Sigmoid colon (tissue), 7 donors: ENCODE measurements around the gene MOB3C. TPM values are rescaled to one million over a fixed set of nuclear protein-coding genes. Genes with fewer than 3 reads are reported as not detected.
"Not testable (repeated sequence)": the region's sequence is repeated elsewhere in the genome, so short reads cannot be mapped to it uniquely, and the experiment has no call there.

Source experiments
- DNase-seq: peaks from one replicate; pipeline ENCODE4 v3.0.0-alpha.2; 2019
- H3K27ac ChIP-seq, 4 donors: fragments of 200-600 bp; sonication (generic); one replicate each; pipeline ENCODE4 v1.5.1; 2016 to 2019; ENCODE audit warnings: mild to moderate bottlenecking in 1 of 4
- H3K27me3 ChIP-seq, 3 donors: fragments of 200-600 bp; sonication (generic); one replicate each; pipeline ENCODE4 v1.5.1; 2019; ENCODE audit warnings: mild to moderate bottlenecking in 1 of 3
- H3K36me3 ChIP-seq, 4 donors: fragments of 200-600 bp; sonication (generic); one replicate each; pipeline ENCODE4 v1.5.1; 2016 to 2019
- H3K4me1 ChIP-seq, 4 donors: fragments of 200-600 bp; sonication (generic); one replicate each; pipeline ENCODE4 v1.5.1; 2017 to 2019
- H3K4me3 ChIP-seq, 4 donors: fragments of 200-600 bp; sonication (generic); one replicate each; pipeline ENCODE4 v1.5.1; 2017 to 2019; ENCODE audit warnings: mild to moderate bottlenecking in 2 of 4, moderate library complexity in 1 of 4
- H3K9me3 ChIP-seq, 4 donors: fragments of 200-600 bp in 3 of 4; sonication (generic) in 3 of 4; one replicate each; pipeline versions ENCODE4 v1.5.1 to v1.6.1; 2013 to 2019
- EP300 ChIP-seq, 4 donors: sonication (generic); formaldehyde crosslinking; IDR thresholded peaks; one replicate each; pipeline ENCODE4 v1.6.1; 2017; ENCODE audit warnings: antibody characterized with exemption in 4 of 4
- POLR2A ChIP-seq, 2 donors: fragments of 450-650 bp; IDR thresholded peaks; one replicate each; pipeline ENCODE4 v1.6.1; 2016; ENCODE audit warnings: antibody characterized with exemption in 2 of 2, mild to moderate bottlenecking in 2 of 2, moderate library complexity in 2 of 2
- POLR2AphosphoS5 ChIP-seq, 4 donors: sonication (generic); formaldehyde crosslinking; IDR thresholded peaks; one replicate each; pipeline ENCODE4 v1.6.1; 2017; ENCODE audit warnings: antibody characterized with exemption in 4 of 4
- WGBS, 2 donors: extraction: QIAGEN DNeasy Blood & Tissue Kit; methylation state at CpG; one replicate each; pipeline ENCODE4 v1.1.7; 2013; 5-methylcytosine and 5-hydroxymethylcytosine counted together
- intact Hi-C: fragments of 100-400 bp; cut with DNase I; formaldehyde crosslinking; loops from one replicate; pipeline ENCODE4 v1.15.1; 2023
- polyA plus RNA-seq, 3 donors: library from polyadenylated mRNA; stranded (reverse); fragments of 200-250 nt; gene quantifications; one replicate each; pipeline ENCODE4 v1.2.3, GENCODE V29; 2013
- total RNA-seq, 4 donors: library from RNA; depleted of rRNA; stranded (reverse); fragments of >200 nt; gene quantifications; one replicate each; pipeline ENCODE4 v1.1.0, GENCODE V29; 2016
- TF ChIP-seq, protein P1 (sequence below), 4 experiments: fragments of 450-650 bp in 3 of 4; fragments of 200-600 bp in 1 of 4; IDR thresholded peaks; one replicate each; pipeline ENCODE4 v1.5.1; 2016 to 2019; ENCODE audit warnings: antibody characterized with exemption in 4 of 4, mild to moderate bottlenecking in 3 of 4, moderate library complexity in 2 of 4
- donor health status: healthy with polysubstance abuse.
- donor health status: Bipolar disorder and iron deficiency.
- donor health status: healthy.

Gene MOB3C
- total and polyA plus RNA-seq, 7 donors: 7.8 to 25.7 (median 13.8) TPM

DNA sequence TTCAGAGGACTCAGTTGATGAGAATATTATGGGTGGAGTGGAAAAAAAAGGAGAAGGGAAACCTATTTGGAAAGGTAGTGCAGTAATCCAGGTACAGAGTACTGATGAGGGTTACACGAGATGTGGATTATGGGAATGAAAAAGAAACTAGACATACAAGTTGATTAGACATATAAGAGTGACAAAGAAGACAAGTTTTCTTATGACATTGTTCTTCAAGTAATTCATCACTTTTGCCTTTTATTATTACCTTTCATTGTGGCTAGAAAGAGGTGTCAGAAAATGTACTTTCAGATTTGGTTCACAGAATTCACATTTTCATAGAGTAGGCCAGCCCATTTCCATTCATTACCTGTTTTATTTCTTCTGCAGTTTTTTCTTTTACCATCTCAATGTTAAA lies 41.2 kb upstream of the MOB3C start:
- Histone ChIP-seq H3K36me3 (peaks cover 0 to 51% (median 16%) of the 10 kb centered on the region in 4 donors), H3K27ac (no peak overlapping the region), H3K4me1 (peaks cover 0 to 29% (median 9%) of the 10 kb centered on the region in 4 donors), H3K4me3 (no peak overlapping the region), H3K27me3 (no peaks in the 10 kb centered on the region), H3K9me3 (no peaks in the 10 kb centered on the region)
- intact Hi-C loops: no loop called here
- WGBS, 2 donors: 65 to 85% methylated on average over 1 of the region's 1 CpG
- TF ChIP-seq POLR2AphosphoS5 (IDR thresholded peaks at IDR 0.05) (no peak), EP300 (IDR thresholded peaks at IDR 0.05) (no peak), POLR2A (IDR thresholded peaks at IDR 0.05) (no peak)
- TF ChIP-seq, protein P1, sequence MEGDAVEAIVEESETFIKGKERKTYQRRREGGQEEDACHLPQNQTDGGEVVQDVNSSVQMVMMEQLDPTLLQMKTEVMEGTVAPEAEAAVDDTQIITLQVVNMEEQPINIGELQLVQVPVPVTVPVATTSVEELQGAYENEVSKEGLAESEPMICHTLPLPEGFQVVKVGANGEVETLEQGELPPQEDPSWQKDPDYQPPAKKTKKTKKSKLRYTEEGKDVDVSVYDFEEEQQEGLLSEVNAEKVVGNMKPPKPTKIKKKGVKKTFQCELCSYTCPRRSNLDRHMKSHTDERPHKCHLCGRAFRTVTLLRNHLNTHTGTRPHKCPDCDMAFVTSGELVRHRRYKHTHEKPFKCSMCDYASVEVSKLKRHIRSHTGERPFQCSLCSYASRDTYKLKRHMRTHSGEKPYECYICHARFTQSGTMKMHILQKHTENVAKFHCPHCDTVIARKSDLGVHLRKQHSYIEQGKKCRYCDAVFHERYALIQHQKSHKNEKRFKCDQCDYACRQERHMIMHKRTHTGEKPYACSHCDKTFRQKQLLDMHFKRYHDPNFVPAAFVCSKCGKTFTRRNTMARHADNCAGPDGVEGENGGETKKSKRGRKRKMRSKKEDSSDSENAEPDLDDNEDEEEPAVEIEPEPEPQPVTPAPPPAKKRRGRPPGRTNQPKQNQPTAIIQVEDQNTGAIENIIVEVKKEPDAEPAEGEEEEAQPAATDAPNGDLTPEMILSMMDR (IDR thresholded peaks at IDR 0.05): no peak
- DNase-seq: no peak

GRCh38 chr1:46656643-46657042 lies 40.0 kb upstream of the MOB3C start:
- H3K36me3 ChIP-seq: peaks cover 0 to 52% (median 16%) of the 10 kb centered on the region in 4 donors
- no peak for TF ChIP-seq POLR2AphosphoS5 (IDR thresholded peaks at IDR 0.05)
- DNase-seq: no peak
- peak overlapping the region in 2 of 4 donors; percentile 21 to 24 for H3K27ac ChIP-seq
- intact Hi-C loops: no loop called here
- H3K4me1 ChIP-seq: peaks cover 0 to 33% (median 9%) of the 10 kb centered on the region in 4 donors
- no peaks in the 10 kb centered on the region for H3K27me3 ChIP-seq
- no peaks in the 10 kb centered on the region for H3K9me3 ChIP-seq
- no peak overlapping the region for H3K4me3 ChIP-seq
- 89 to 96% methylated on average over 2 of the region's 2 CpGs for WGBS, 2 donors

DNA sequence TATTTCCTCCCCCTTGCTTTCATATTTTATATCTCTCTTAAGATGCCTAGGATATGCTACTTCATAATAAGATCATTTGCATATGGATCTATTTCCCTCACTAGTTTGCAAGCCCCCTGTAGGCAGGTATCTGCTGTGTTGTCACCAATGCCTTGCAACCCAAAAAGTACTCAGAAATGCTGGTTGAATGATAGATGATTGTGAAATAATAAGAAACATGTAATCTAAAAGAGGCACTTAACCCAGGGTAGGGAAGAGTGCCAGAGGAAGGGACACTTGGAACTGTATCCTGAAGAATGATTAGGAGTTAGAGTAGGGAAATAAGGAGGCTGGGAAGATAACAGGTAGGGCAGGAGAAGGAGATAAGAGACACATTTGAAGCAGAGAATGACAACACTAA lies 39.2 kb upstream of the MOB3C start:
- TF ChIP-seq POLR2AphosphoS5 (IDR thresholded peaks at IDR 0.05) (no peak), EP300 (IDR thresholded peaks at IDR 0.05) (no peak), POLR2A (IDR thresholded peaks at IDR 0.05) (no peak)
- TF ChIP-seq, protein P1 (IDR thresholded peaks at IDR 0.05): no peak
- Histone ChIP-seq H3K27ac (no peak overlapping the region), H3K4me3 (no peak overlapping the region), H3K4me1 (peaks cover 0 to 33% (median 9%) of the 10 kb centered on the region in 4 donors), H3K9me3 (no peaks in the 10 kb centered on the region), H3K27me3 (no peaks in the 10 kb centered on the region), H3K36me3 (peaks cover 0 to 45% (median 16%) of the 10 kb centered on the region in 4 donors)
- intact Hi-C loops: no loop called here
- no peak for DNase-seq

DNA sequence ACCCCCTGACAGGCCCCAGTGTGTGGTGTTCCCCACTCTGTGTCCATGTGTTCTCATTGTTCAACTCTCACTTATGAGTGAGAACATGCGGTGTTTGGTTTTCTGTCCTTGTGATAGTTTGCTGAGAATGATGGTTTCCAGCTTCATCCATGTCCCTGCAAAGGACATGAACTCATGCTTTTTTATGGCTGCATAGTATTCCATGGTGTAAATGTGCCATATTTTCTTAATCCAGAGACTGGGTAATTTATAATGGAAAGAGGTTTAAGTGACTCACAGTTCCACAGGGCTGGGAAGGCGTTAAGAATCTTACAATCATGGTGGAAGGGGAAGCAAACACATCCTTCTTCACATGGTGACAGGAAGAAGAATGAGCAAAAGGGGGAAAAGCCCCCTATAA lies 38.1 kb upstream of the MOB3C start:
- DNase-seq, intact Hi-C loops, H3K27me3 ChIP-seq, H3K4me3 ChIP-seq, H3K9me3 ChIP-seq: not testable (repeated sequence)
- WGBS, 2 donors: 97% methylated on average over 2 of the region's 2 CpGs
- Histone ChIP-seq H3K27ac (peak overlapping the region in 3 of 4 donors; percentile 69 to 73 (median 73)), H3K36me3 (peaks cover 3 to 54% (median 18%) of the 10 kb centered on the region in 4 donors), H3K4me1 (peaks cover 0 to 33% (median 9%) of the 10 kb centered on the region in 4 donors)

GRCh38 chr1:46654012-46654411 lies 37.4 kb upstream of the MOB3C start:
- Histone ChIP-seq H3K4me1 (peaks cover 0 to 33% (median 9%) of the 10 kb centered on the region in 4 donors), H3K27ac (peak overlapping the region; percentile 67 to 73 (median 71)), H3K9me3 (peaks cover 0 to 5% (median 0%) of the 10 kb centered on the region in 4 donors), H3K27me3 (no peaks in the 10 kb centered on the region), H3K36me3 (peaks cover 9 to 54% (median 20%) of the 10 kb centered on the region in 4 donors), H3K4me3 (peak overlapping the region; percentile 11 to 24 (median 22))
- no peak for DNase-seq
- WGBS, 2 donors: 16 to 74% methylated on average over 1 of the region's 1 CpG
- intact Hi-C loops: no loop called here
- TF ChIP-seq POLR2AphosphoS5 (IDR thresholded peaks at IDR 0.05) (no peak), POLR2A (IDR thresholded peaks at IDR 0.05) (no peak), EP300 (IDR thresholded peaks at IDR 0.05) (no peak)
- TF ChIP-seq, protein P1 (IDR thresholded peaks at IDR 0.05): no peak

DNA sequence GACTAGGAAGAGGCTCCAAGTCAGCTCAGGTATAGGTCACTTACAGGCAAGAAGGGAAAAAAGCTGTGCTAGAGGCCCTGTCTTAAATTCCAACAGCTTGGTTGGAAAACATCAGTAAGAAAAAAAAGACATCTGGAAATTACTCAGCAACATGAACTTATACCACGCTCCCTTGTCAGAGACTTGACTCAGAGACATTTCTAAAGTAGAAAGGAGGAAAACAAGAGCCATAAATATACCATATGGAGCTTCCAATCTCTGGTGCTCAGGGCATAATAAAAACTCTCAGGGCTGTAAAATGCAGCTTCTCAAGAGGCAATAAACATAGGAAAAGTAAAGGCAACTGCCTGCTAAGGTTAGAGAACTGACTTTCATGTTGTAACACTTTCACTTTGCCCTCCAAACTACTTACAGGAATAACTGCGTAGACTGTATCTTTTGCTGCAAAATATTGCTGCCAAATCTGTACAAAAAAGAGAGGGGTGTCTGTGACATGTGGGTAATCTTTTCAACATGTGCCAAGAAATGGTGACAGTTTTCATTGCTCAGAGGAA lies 36.9 kb upstream of the MOB3C start:
- no peak for TF ChIP-seq POLR2A (IDR thresholded peaks at IDR 0.05)
- TF ChIP-seq EP300 (IDR thresholded peaks at IDR 0.05): no peak
- peak in 1 of 4 donors; percentile 34 for TF ChIP-seq POLR2AphosphoS5 (IDR thresholded peaks at IDR 0.05)
- TF ChIP-seq, protein P1 (IDR thresholded peaks at IDR 0.05): no peak
- Histone ChIP-seq H3K9me3 (peaks cover 0 to 5% (median 0%) of the 10 kb centered on the region in 4 donors), H3K27me3 (no peaks in the 10 kb centered on the region), H3K4me1 (peaks cover 0 to 33% (median 9%) of the 10 kb centered on the region in 4 donors), H3K27ac (peak overlapping the region; percentile 67 to 73 (median 71)), H3K36me3 (peaks cover 9 to 56% (median 18%) of the 10 kb centered on the region in 4 donors), H3K4me3 (peak overlapping the region; percentile 11 to 24 (median 22))
- intact Hi-C loops: no loop called here
- no peak for DNase-seq
- 15 to 57% methylated on average over 2 of the region's 2 CpGs for WGBS, 2 donors
